ENCODE measurements around the gene NECAB3.
A peak's percentile ranks its signal among the peaks of the same experiment; 100 is the strongest.

NECAB3 gene

GRCh38 chr20:33697129-33697528 is 22.9 kb upstream of the NECAB3 start:
- DNase-seq = no peak

- DNase-seq = no peak
Observed at GRCh38 chr20:33696448-33696847, 22.2 kb upstream of the NECAB3 start.

- DNase-seq = no peak
Observed at GRCh38 chr20:33694639-33695012, 20.4 kb upstream of the NECAB3 start.

- DNase-seq = no peak
Observed at GRCh38 chr20:33693741-33694638, 19.8 kb upstream of the NECAB3 start.

GRCh38 chr20:33693289-33693688 is 19.1 kb upstream of the NECAB3 start:
- DNase-seq = no peak

- no peak for DNase-seq
Observed at GRCh38 chr20:33689973-33690372, 15.7 kb upstream of the NECAB3 start.

- DNase-seq = no peak
Observed at GRCh38 chr20:33689493-33689892, 15.3 kb upstream of the NECAB3 start.

- no peak for DNase-seq
Observed at GRCh38 chr20:33688938-33689424, 14.8 kb upstream of the NECAB3 start.

- no peak for DNase-seq
Observed at GRCh38 chr20:33687993-33688937, 14.0 kb upstream of the NECAB3 start.

GRCh38 chr20:33687370-33687915 is 13.2 kb upstream of the NECAB3 start:
- DNase-seq = no peak

- no peak for DNase-seq
Observed at GRCh38 chr20:33686984-33687366, 12.7 kb upstream of the NECAB3 start.

GRCh38 chr20:33686100-33686983 is 12.1 kb upstream of the NECAB3 start, which contains the start of gene E2F1:
Gene E2F1, minus strand, starts transcription at chr20:33686385. Its CDS starts 121 bp downstream, at chr20:33686264.
- DNase-seq = peak; percentile 89

GRCh38 chr20:33685328-33686099 is 11.3 kb upstream of the NECAB3 start:
- DNase-seq = peak; percentile 46

- peak; percentile 46 for DNase-seq
Observed at GRCh38 chr20:33684533-33685327, 10.5 kb upstream of the NECAB3 start.

- DNase-seq = no peak
Observed at GRCh38 chr20:33681728-33682353, 7.6 kb upstream of the NECAB3 start.

GRCh38 chr20:33681288-33681687 is 7.1 kb upstream of the NECAB3 start:
- no peak for DNase-seq

- no peak for DNase-seq
Observed at GRCh38 chr20:33680686-33681085, 6.5 kb upstream of the NECAB3 start.

- DNase-seq = no peak
Observed at GRCh38 chr20:33679758-33680485, 5.7 kb upstream of the NECAB3 start.
